ENCODE results near the gene JAKMIP1. TPM values are rescaled to one million over a fixed set of nuclear protein-coding genes. Genes with fewer than 3 reads are reported as not detected.
"Not testable (repeated sequence)": the region's sequence is repeated elsewhere in the genome, so short reads cannot be mapped to it uniquely, and the experiment has no call there.

Gene JAKMIP1
- total RNA-seq, 1 donor from 2014 or later: not detected

DNA sequence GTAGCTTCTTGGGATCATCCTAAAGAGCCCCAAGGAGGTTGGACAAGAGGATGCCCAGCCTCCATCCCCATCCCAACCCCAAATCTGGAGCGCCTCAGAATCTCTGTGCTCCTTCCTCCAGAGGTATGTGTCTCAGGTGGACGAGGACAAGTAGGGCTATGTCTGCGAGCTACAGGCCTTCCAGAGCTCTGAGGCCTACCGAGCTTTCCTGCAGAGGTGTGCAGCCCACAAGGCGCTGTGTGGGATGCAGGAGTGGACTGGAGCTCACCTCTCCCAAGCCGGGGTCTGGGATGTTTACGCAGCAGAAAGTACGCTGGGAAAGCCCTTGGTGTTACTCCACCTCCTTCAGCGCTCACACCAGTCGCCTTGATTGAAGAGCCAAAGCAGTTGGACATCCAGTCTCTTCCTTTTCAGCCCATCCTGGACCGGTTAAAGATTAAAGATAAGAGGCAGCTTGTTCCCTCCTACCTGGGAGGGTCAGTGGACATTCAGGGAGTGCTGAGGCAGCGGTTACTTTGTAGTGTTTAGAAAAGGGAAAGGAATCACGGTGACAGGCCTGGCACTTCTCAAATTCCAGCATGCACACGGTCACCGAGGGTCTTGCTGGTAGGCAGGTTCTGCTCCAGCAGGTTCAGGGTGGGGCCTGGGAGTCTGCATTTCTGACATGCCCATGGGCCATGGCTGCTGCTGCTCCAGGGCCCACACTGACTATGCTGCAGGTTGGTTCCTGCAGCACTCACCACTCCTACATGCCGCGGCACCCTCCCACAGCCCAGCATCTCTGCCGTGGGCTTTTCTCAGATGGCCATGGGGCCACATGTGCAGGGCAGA lies 29.5 kb upstream of the JAKMIP1 start:
- intact Hi-C loops (cut with DNase I): no loop called here
- peak; percentile 58 for DNase-seq (ENCODE audit: low spot score)

DNA sequence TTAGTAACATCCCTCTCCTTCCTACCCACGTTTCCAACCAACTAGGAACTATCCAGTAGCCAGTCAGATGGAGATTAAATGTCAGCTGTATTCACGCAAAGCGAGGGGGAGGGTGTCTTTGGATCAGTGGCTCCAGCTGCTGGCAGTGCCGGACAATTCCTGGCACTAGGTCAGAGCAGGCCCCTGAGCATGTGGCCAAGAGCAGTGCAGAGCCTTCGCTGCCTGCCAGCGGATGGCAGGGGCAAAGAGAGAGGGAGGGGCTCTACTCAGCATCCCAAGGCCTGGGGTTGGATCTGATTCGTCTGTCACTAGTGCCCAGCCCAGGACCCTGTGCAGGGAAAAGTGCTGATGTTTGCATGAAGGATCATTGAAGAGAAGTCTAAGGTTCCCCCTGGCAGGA lies 28.7 kb upstream of the JAKMIP1 start:
- DNase-seq (ENCODE audit: low spot score): peak; percentile 75
- intact Hi-C loops (cut with DNase I): no loop called here

DNA sequence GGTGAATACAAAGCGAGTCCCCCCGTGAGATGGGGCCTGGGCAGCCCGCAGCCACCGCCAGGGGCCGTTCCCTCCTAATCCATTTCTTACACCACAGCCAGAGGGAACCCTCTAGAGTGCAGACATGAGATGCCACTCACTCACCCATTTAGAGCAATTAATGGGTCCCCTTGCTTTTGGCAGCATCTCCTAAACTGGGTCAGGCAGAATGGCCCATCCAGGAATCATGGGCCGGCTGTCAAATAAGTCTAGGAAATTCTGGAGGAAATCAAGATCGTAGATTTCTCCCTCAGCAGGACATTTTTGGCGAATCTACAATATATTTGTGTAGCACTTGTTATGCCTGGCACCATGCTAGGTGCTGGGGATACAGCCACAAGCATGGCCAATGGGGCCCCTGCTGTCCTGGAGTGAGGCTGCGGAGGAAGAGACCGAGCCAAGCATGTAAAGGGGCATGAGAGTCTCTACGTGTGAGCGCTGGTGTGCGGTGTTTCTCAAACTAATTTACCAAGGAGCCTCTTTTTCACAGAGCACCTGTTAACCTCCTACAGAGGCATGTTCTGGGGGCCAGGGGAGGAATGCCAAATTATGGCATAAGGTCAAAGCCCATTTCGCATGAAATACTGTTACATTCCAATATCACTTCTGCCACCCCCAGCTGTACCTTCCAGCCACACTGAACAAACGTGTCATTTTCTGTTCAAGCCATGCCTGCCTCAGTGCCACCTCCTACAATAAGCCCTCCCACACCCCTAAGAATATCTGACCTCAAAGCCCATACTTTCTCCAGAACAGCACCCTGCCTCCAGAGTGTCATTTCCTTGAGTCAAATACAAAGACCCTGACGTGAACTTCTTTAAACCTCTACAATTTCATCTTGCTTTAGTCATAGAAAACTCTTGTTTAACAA lies 28.1 kb upstream of the JAKMIP1 start:
- peak; percentile 39 for DNase-seq (ENCODE audit: low spot score)
- intact Hi-C loops (cut with DNase I): no loop called here

DNA sequence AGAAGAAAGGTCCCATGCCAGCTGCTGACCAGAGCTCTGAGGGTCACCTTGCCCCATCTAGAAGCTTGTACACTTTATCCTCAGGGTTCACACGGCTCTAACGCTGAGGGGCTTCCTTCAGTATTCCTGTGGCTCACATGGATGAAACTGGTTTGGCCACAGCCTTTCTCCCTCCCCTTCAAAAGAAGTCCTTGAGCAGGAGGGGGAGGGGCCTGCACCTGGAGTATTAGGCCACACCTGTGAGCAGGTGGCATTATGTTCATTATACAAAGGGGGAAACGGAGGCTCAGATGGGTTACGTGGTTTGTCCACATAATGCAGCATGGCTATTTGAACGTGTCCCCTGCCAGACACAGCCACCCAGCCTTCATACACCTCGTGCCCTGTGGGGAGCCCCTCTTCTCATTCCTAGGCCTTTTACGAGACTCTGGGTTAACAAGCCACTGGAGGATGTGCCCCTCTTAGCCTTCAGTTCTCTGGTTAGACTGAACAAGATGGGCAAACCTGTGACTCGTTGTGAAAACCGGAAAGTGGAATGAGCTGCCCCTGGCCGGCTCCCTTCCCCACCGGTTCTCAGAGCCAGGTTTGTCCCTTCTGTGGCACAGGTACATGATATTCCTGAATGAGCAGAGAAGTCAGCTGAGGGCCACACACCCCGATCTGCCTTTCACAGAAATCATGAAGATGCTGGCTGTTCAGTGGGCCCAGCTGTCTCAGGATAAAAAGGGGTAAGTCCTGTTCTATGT lies 27.2 kb upstream of the JAKMIP1 start:
- intact Hi-C loops (cut with DNase I): no loop called here
- peak; percentile 50 for DNase-seq (ENCODE audit: low spot score)

DNA sequence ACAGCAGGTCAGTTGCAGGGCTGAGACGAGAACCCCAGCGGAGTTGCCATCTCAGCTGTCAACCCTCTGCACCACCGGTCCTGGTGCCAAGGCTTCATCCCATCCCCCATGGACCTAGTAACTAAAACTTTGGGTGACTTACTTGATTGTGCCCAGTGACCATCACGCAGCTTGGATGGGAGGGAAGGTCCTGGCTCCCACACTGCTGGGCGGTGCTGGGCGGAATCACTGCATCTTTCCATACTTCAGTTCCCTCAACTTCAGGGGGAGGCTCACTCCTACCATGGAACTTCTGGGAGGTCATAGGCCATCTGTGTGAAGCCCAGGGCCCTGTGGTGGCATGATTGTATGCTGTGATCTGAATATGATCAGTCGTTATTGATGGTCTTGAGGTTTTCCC lies 26.2 kb upstream of the JAKMIP1 start:
- intact Hi-C loops (cut with DNase I): no loop called here
- peak; percentile 44 for DNase-seq (ENCODE audit: low spot score)

DNA sequence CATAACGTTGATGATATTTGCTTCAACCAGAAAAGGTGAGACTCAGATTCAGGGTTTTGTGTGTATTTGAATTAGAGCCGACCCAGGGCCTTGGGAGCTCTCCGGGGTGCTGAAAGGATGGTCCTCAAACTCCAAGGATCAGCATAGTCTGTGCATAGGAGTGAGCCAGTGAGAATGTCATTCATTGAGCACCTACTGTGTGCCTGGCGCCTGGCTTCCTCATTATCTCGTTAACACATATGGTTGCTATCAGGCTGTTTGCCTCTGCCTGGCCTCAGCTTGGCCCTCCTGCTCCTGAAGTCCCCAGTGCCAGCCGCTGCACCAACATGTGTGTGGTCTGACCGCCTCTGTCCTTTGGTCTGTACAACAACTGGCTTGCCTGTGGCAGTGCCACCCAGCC lies 25.1 kb upstream of the JAKMIP1 start:
- DNase-seq (ENCODE audit: low spot score): peak; percentile 51
- intact Hi-C loops (cut with DNase I): no loop called here

DNA sequence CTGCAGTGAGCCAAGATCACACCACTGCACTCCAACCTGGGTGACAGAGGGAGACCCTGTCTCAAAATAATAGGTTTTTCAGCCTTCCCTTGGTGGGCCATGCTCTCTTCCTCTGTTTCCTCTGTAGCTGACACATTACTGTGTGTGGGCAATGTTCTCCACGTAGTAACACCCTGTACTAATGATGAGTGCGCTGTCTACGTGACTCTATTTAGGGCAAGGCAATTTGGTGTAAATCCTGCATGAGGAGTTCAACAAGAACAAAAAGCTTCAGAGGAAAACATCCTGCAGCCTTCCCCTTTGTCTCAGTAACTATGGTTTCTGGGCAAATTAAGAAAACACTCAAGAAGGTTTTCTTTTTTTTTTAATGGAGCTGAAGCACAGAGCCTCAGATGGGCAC lies 24.4 kb upstream of the JAKMIP1 start:
- intact Hi-C loops (cut with DNase I): no loop called here
- no peak for DNase-seq (ENCODE audit: low spot score)

DNA sequence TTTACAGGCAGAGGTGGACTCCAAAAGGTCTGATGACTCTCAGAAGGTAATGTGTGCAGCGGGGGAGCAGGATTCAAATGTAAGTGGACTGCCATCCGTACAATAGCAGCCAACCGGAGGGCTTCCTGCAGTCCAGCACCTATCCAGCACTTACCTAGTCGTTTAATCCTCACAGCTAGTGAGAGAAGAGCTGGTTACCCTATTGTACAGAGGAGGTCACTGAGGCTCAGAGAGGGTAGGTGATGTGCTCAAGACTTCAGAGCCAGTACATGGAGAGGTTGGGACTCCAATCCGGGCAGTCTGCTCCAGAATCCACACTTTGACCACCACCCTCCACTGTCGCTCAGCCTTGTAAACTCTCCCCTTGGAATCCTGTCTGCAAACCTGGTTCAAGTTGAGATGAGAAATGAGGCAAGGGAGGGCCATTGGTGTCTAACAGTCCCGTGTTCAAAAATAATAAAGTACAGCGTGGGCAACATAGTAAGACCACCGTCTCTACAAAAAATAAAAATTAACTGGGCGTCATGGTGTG lies 22.5 kb upstream of the JAKMIP1 start:
- intact Hi-C loops (cut with DNase I): no loop called here

DNA sequence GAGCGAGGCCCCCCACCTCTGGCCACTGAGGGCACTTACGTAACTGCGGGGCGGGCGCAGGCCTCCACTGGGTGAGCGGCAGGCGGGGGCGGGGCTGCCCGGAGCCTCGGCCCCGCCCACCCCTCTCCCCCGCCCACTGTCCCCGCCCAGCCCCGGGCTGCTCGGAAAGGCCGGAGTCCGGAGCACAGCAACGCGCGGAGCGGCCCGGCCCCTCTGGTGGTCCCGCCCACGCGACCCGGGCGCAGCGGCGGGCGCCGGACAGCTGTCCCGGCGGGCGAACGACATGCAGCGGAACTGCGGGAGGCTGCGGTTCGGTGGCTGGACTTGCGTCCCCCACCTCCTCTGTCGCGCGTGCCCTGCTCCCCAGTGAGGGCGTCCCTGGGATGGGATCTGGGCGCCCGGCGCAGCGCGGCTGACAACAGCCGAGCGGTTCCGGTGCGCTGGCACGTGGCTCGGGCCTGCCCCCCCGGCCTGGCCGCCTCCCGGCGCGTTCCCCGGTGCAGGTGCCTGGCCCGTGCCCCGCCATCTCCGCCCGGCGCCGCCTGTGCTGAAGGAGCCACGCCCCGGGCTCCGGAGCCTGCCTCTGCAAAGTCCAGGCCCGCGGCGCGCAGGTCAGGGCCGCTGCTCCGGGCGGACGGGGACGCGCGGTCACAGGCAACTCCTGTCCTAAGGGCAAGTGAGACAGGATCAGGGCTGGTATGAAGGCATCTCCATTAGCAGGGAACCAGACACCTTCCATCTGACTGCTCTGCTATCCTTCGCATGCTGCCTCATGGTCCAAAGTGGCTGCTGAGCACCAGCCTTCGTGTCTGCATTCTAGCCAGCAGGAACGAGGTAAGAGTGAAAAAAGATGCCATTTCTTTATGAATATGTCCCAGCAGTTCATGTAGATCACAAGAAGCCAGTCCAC lies 21.8 kb upstream of the JAKMIP1 start:
- DNase-seq (ENCODE audit: low spot score): peak; percentile 72
- intact Hi-C loops (cut with DNase I): no loop called here

More for the DNA sequence above, 22.5 kb upstream of the JAKMIP1 start:
- DNase-seq (ENCODE audit: low spot score): peak; percentile 55

DNA sequence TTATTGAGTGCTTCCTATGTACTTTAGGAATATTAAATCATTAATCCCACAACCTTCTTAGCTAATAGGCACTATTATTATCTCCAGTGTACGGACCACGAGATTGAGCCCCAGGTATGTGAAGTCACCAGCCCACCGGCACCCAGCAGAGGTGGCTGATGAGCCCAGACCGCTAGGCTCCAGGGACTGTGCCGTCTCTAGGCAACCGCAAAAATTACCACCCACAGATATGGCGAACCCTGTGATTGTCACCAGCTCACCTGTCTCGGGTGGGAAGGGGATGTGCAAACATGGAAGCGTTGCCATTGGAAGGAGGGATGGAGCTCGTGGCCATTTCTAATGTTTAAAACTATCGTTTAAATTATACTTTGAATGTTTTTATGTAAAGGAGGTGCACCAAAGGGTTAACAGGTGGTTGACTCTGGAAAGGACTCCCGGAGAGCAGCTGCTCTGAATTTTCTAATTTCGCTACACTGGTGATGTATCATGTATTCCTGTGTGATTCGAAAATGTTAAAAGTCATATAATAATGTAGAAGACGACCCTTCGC lies 21.0 kb upstream of the JAKMIP1 start:
- intact Hi-C loops (cut with DNase I): no loop called here
- no peak for DNase-seq (ENCODE audit: low spot score)

DNA sequence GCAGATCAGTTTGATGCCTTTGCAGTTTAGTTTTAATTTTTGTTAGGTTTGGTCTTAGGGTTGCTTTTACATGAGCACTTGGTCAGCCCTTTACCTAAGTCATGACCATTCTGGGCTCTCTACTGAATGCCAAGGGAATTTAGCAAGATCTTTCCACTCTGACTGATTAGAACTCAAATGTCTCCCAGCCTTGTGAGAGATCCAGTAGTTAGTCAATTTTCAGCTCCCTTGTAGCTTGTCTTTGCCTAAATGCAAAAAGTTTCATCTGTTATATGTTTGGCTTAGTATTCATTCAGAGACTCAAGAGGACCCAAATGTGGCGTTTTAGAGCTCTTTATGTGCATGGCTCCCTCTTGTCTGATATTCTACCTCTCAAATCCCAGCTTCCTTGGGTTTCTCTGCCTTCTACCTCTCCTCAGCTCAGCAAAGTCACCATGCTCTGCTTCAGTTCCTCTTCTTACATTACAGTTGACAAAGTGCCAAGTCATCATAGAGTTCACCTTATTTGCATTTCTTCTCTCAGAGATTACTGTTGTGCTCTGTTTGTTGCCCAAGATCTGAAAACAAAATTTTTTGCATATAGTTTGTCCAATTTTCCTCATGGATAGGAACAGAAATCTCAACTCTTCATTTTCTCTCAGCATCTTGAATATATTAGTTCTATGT lies 17.5 kb upstream of the JAKMIP1 start:
- no peak for DNase-seq (ENCODE audit: low spot score)
- intact Hi-C loops (cut with DNase I): no loop called here

DNA sequence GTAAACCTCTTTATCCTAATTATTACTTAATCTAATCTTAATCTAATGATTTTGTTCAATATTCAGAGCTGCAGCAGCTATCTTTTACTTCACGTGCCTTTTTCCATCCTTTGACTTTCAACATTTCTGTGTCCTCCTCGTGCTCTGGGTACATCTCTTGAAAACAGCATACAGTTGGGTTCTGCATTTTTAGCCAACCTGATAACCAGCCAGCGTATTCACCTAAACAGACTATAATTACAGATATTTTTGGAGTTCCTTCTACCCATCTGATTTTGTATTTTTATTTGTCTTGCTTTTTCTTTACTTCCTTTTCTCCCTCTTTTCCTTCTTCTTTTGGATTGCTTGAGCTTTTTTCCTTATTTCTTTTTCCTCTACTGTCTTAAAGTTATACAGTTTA lies 16.2 kb upstream of the JAKMIP1 start:
- DNase-seq (ENCODE audit: low spot score): no peak
- intact Hi-C loops (cut with DNase I): no loop called here

DNA sequence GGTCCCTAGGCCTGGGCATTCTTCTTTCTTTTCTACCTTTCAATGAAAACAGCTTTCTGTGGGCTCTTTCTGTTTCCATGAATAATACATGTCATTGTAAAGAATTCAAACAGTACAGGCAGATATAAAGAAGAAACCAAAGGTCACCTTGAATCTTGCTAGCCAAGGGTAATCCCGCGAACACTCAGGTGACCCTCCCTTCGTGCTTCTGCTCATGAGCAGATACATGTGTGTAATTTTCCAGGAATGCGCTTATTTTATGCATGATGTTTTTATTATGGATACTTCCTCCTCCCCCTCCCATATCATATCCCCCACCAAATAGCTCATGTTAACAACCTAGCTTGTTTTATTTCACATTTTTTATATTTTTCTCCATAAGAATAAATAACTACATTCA lies 9.6 kb upstream of the JAKMIP1 start:
- intact Hi-C loops (cut with DNase I): no loop called here
- DNase-seq (ENCODE audit: low spot score): no peak

DNA sequence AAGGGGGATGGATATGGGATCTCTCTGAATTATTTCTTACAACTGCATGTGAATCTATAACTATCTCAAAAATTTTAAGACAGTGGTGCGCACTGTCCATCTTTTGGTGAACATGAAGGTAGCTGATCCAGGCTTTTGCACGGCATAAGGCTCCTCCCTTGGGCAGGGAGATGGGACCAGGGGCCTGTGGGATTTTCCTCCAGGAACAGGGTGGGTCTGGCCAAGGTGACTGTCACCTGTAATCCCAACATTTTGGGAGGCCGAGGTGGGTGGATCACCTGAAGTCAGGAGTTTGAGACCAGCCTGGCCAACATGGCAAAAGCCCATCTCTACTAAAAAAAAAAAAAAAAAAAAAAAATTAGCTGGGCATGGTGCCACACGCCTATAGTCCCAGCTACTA lies 8.9 kb upstream of the JAKMIP1 start:
- DNase-seq (ENCODE audit: low spot score); intact Hi-C loops (cut with DNase I): not testable (repeated sequence)

DNA sequence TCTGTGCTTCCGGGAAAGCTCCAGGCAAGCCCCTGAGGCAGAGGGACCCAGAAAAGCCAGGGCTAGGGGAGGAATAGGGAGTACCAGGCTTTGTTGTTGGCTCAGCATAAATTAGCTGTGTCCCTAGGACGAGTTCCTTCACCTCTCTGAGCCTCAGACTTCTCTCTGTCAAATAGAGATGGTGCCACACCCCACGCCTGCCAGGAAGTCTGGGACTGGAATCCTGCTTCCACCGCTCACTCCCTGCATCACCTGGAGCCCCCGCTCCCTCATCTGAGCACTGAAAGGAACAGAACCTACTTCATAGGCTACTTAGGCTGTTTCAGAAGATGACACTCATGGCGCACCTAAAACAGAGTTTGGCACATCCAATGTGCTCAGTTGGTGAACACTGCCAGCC lies 8.1 kb upstream of the JAKMIP1 start:
- intact Hi-C loops (cut with DNase I): no loop called here
- peak; percentile 54 for DNase-seq (ENCODE audit: low spot score)

DNA sequence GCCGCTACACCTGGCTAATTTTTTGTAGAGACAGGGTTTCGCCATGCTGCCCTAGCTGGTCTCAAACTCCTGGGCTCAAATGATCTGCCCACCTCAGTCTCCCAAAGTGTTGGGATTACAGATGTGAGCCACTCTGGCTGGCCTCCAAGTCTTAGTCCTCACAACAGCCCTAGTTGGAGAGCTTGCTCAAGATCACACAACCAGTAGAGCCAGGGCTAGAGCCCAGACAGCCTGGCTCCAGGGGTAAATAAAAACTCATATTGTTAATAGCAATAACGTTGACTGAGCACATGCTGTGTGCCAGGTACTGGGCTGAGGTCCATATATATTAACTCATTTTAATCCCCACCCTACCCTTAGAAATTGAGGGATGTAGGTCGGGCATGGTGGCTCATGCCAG lies 7.3 kb upstream of the JAKMIP1 start:
- intact Hi-C loops (cut with DNase I): no loop called here
- DNase-seq (ENCODE audit: low spot score): peak; percentile 24

DNA sequence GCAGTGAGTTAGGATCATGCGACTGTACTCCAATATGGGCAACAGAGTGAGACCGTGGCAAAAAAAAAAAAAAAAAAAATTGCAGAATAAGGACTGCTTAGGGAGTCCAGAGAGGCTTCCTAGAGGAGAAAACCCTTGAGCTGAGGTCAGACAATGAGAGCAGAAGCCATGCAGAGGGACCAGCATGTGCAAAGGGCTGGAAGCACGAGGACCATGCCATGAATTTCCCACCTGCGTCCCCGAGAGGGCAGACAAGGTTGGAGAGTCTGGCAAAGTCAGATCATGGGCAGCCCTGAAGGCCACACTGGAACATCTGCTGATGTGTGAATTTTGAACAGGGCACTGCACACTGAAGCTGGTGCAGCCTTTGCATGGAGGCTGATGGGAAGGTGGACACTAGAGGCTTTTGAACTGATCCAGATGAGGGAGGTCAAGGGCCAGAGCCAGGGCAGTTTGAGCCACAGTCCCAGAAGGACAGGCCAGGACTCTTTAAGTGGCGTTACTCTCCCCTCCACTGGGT lies 6.5 kb upstream of the JAKMIP1 start:
- DNase-seq (ENCODE audit: low spot score): peak; percentile 59
- intact Hi-C loops (cut with DNase I): no loop called here

DNA sequence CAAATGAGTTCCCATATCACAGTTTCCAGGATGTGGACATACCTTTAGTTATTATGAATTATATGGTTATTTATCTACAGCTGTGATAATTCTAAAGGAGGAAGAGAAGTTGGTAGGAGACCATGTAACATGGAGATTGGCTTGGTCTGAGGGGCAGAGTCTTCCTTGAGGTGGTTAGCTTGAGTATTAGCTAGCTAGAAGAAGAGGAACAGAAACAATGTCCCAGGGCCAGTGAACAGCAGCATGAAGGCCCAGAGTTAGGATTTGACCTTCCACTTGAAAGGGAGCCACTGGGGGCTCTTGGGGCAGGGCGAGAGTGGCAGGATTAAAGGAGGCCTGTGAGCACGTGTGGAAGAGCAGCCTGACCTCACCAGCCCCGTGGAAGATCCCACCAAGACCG lies 5.6 kb upstream of the JAKMIP1 start:
- no peak for DNase-seq (ENCODE audit: low spot score)
- intact Hi-C loops (cut with DNase I): no loop called here

Data from cardiac septum (tissue), 1 donor.